HG03175 (cell line): ENCODE results near the gene SLC22A15.
A peak's percentile ranks its signal among the peaks of the same experiment; 100 is the strongest.
"Not testable (repeated sequence)": the region's sequence is repeated elsewhere in the genome, so short reads cannot be mapped to it uniquely, and the experiment has no call there.

Experiments
- ATAC-seq: cut with Tn5 transposase; IDR thresholded peaks from one replicate; pipeline ENCODE4 v1.9.1; 2021; ENCODE audit warnings: mild to moderate bottlenecking, moderate library complexity; ENCODE audit not compliant: unreplicated experiment

SLC22A15 gene

DNA sequence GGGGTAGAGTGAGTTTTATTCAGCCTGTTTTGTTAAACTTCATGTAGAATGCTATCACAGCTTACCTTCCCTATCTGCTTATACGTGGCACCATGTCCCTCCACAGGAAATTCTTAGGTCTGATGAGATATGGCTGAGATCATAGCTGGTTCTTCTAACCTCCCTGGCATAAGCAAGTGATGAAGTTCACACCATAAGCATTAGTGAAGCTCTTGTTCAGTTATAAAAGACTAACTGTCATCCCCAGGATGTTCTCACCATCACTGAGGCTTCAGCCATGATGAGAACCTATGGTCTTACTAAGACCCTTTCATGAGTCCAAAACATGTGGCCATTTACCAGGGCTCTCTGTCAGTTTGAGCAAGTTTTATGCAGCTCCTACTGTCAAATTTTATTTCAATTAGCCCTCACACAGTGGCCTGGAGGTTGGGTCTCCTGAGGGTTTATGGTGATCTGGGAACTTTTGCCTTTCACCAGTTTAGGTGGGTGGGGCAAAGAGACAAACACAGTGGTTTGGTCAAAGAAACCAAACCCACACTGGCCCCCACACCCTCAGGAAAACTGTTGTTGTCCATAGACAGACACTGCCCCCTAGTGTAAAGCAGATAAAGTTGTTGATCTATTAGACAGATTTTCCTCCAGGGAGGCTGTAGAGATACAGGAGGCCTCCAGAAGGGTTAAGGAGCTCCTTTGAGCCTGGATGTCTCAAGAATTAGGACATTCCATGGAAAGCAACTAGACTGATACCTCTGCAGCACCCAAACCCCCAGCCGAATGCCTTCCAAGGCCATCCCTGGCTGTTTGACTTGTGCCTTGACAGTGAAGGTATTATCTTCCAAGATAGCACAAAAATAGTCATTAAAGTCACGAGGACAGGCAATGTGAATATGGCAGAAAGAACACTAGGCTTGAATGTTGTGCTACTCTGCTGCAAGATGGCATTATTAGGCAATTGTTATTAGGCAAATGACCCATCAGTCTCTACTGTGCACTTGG, 5.0 kb downstream of the SLC22A15 start:
- no peak for ATAC-seq

DNA sequence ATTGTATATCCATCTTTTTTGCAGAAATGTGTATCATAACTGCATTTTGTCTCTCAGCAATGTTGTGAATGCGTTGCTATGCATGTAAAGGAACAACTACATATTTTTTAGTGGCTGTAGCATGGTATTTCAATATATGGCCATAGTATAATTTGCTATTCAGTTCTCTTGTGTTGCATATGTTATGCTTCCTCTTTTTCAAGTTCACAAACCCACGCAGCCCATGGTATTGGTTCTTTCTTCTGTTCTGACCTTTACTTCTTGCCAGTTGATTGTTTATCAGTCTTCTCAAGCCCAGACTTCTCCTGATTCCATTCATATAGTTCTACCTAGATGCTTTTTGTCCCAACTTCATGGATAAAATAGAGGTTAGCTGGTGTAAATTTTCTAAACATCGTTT, 6.1 kb downstream of the SLC22A15 start:
- ATAC-seq = no peak

DNA sequence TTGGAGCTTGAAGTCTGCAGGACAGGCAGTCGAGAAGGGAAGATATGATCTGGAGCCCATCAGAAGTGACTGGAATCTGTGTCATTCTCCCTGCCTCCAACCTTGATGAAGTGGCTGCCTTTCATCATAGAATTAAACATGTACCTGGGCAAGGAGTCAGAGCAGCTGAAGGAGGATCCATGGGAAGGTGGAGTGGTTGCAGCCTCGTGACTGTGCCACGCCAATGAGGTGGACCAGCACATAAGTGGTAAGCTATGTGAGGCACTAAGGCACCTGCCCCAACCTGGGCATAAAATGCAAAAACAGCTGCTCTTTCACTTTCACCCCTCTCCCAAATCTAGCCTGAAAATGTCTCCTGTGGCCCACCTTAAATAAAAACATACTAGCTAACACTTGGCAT, 7.3 kb downstream of the SLC22A15 start:
- no peak for ATAC-seq

DNA sequence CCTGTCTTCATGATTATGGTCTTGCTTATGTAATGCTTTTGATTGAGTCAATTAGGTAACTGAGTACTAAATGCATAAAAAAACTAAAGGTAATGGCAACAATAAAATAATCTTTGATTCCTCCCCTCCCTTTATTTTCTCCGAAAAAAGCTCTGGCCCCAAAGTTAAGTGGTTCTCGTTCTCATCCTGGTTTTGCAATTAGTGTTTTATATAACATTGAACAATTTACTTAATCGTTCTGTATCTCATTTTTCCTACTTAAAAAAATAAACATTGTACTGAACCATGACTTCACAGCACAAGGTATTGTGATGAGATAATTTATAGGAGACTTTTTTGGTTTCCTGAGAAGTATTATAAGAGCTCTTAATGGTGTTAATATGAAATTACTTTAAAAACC, 11.3 kb downstream of the SLC22A15 start:
- no peak for ATAC-seq

DNA sequence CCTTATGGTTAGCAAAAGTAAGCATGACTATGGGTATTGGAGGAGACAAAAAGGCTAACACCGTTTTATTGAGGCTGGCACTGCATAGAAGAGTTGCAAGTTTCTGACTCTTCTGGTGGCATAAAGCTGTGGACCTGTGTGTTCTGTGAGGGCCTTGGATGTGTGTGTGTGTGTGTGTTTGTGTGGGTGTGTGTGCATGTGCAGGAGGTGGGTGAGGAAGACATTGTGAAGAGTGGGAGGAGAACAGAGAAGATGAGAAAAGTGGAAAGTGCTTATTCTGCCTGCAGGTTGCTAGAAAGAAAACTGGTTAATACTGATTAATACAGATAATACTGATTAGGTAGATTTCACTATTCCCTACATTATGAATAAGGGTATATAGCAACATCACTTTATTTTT, 12.6 kb downstream of the SLC22A15 start:
- ATAC-seq = no peak

DNA sequence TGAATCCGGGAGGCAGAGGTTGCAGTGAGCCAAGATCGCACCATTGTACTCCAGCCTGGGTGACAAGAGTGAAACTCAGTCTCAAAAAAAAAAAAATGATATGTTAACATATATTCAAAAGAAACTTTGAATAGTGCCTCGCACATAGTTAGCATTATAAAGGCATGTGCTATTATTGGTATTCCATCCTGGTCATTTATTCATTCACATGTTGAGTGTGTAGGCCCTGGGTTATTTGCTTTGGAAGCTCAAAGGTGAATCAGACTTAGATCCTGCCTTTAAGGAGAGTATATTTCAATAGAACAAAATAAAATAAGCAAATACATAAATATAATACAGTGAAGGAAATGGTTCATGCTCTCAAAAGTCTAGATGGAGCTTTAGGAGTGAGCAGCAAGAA, 13.4 kb downstream of the SLC22A15 start:
- ATAC-seq = no peak

DNA sequence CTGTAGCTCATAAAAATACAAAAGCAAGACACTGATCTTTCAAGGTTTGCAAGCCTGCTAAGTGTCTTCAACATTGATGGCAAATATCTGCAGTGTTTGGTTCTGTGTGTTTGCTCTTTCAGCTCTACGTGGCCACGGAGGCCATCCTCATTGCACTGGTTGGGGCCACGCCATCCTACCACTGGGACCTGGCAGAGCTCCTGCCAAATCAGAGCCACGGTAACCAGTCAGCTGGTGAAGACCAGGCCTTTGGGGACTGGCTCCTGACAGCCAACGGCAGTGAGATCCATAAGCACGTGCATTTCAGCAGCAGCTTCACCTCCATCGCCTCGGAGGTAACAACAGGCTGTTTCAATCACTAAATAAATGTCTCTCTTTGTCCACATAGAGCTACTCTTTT, 15.6 kb downstream of the SLC22A15 start:
- ATAC-seq = no peak

DNA sequence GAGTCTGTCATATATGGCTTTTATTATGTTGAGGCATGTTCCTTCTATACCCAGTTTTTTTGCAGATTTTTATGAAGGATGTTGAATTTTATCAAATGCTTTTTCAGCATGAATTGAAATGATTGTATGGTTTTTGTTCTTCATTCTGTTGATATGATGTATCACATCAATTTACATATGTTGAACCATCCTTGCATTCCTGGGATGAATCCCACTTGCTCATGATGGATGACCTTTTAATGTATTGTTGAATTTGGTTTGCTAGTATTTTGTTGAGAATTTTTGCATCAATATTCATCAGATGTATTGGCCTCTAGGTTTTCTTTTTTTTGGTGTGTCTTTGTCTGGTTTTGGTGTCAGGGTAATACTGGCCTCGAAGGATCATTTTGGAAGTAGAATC, 21.6 kb downstream of the SLC22A15 start:
- ATAC-seq = not testable (repeated sequence)

DNA sequence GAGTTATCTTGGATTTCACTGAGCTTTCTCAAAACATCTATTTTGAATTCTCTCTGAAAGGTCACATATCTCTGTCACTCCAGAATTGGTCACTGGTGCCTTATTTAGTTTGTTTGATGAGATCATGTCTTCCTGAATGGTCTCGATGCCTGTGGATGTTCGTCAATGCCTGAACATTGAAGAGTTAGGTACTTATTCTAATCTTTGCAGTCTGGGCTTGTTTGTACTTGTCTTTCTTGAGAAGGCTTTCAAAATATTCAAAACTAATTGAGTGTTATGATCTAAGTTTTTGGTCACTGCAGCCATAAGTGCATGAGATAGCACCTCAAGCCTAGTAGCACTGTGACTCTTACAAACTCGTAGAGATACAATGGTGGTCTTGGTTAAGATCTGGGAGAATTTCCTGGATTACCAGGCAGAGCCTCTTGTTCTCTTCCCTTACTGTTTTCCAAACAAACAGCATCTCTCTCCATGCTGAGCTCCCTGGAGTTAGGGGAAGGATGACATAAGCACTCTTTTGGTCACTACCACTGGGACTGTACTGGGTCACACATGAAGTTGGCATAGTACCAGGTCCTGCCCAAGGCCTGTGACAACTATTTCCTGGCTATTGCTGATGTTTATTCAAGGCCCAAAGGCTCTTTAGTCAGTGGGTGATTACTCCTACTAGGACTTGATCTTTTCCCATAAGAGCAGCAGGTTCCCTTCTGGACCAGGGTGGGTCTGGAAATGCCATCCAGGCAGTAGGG, 25.6 kb downstream of the SLC22A15 start:
- no peak for ATAC-seq

DNA sequence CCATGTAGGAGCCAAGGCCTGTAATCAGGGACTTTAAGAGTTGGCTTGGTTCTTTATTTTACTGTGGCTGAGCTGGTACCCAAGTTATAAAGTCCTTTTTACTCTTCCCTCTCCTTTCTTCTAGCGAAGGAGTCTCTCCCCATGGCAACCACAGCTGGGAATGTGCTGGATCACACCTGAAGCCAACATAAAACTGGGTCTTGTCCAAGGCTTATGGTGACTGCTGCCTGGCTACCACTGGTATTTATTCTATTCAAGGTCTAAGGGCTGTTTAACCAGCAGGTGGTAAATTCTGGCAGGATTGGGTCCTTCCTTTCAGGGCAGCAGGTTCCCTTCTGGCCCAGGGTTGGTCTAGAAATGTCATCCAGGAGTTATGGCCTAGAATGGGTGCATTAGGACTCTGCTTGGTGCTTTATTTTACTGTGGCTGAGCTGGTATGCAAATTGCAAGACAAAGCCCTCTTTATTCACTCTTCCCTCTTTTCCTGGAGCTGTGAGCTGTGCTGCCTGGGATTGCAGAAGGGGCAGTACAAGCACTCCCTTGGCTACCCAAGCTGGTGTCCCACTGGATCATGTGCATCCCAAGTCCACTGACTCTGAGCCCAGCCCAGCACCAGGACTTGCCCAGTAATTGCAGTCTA, 26.6 kb downstream of the SLC22A15 start:
- ATAC-seq = no peak

DNA sequence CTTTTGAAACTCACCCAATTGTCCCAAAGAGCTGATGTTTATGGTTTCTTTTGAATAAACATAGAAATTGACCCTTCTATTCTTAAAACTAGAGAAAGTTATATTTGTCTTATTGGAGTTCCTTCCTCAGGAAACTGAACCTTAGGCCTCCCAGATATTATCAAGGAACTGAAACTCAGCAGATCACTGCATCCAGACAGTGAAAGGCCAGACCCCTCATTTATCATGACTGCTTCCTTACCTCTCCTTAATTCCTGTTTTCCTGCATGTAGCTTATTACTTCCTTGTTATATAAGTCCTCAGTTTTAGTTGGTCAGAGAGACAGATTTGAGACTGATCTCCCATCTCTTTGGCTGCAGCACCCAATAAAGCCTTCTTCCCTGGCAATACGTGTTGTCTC, 27.5 kb downstream of the SLC22A15 start:
- ATAC-seq = no peak

DNA sequence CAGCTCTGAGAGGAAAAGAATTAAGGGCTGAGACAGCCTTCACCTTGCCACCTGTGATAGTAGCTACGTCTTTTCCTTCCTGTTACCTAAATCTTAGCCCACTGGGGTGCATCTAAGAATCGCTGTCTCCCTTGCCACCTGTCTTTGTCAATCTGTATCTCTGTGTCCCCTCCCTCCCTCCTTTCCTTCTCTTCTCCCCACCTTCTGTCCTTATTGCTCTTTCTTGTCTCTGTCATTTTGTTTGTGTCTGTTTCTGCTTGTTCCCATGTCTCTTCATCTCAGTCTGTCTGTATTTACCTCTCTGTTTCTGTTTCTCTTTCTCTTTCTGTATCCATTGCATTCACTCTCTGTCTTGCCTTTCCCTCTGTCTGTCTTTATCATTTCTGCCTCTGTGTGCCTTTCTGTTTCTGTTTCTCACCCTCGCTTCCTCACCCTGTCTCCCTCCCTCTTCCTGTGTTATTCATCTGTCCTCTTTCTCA, 30.2 kb downstream of the SLC22A15 start:
- peak; percentile 86 for ATAC-seq

DNA sequence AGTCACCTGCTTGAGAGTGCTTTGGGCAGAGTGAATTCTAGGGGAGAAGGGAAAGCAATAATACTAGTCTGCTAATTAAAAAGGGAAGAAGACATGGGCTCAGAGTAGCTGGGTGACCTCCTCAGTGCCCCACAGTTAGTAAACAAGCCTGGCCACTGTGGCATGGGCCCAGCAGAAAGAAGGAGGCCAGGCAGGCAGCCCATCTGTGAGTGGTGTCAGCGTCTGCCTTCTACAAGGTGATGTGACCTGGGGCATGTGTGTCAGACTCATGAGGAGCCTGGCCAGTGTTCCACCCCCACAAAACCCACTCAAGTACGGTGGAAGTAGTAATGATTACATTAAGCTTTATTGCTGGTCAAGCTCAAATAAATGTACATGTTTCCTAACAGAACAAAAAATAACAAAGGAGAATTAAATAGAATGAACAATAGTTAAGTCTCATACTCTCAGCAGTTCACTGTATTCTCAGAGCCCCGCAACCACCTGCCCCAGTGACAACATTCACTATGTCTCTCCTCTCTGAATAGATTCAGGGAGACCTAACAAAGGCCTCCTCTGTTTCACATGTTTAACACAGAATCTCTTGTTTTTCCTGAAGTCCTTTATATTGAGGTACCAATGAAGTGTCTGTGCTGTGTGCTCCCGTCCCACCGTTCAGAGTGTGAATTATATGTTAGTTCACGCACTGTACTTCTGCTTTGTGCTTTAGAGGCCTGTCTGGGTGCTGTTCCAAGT, 32.5 kb downstream of the SLC22A15 start:
- ATAC-seq = no peak

DNA sequence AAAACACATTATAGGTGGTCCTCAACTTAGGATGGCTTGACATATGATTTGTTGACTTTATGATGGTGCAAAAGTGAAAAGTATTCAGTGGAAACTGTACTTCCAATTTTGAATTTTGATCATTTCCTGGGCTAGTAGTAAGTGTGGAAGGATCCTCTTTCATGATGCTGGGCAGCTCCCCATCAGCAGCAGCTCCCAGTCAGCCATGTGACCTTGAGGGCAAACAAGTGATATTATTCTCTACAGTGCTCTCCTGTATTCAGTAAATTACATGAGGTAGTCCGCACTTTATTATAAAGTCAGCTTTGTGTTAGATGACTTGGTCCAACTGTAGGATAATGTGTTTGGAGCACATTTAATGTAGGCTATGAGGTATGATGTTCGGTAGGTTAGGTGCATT, 36.4 kb downstream of the SLC22A15 start:
- ATAC-seq = no peak

DNA sequence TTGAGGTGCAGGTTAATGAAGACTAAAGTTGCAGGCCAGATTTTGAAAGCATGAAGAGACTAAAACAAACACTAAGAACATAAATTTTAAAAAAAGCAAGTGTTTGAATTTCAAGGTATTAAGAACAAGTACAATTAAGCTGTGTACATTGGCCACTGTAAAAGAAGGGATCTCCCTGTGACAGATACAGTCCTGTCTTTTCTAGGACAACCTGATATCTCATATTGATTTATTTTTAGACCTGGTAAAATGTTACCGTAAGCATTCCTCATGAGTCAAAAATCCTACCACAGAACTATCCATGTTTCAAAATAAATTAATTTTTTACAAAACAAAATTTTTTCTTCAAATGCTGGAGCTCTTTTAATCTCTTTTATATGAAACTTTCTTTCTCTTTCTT, 39.4 kb downstream of the SLC22A15 start:
- no peak for ATAC-seq

DNA sequence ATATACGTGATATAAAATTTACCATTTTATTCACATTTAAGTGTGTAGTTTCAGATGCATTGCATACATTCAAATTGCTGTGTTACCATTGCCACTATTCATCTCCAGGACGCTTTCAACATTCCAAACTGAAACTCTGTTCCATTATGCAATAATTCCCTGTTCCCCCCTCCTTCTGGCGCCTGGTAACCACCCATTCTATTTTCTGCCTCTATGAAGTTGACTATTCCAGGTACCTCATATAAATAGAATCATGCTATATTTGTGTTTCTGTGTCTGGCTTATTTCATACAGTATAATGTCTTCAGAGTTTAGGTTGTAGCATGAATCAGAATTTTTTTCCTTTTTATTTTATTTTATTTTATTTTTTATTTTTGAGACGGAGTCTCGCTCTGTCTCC, 41.7 kb downstream of the SLC22A15 start:
- no peak for ATAC-seq

DNA sequence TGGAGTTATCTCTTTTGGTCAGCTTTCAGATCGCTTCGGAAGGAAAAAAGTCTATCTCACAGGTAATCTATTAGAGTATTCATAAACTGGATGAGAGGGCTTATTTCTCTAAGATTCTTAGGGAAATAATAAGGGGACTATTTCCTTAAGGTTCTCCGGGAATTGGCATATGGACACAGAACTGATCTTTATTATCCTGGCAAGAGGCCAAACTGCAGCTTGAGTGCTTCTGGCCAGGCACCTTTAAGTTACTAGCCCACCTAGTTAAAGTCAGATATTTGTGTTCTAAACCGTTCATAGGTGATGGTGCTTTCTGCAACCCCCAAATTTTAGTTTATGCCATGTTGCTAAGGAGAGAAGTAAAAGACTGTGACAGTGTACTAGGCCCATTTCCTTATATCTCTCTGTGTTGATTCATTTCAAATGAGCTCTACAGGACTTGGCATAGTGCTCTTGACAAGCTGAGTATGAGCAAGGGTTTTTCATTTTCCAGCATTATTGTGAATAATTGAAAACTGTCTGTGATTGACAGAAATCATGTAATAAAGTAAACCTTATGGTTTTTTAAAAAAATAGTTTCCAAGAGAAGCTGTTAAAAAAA, 43.4 kb downstream of the SLC22A15 start:
- ATAC-seq = no peak

DNA sequence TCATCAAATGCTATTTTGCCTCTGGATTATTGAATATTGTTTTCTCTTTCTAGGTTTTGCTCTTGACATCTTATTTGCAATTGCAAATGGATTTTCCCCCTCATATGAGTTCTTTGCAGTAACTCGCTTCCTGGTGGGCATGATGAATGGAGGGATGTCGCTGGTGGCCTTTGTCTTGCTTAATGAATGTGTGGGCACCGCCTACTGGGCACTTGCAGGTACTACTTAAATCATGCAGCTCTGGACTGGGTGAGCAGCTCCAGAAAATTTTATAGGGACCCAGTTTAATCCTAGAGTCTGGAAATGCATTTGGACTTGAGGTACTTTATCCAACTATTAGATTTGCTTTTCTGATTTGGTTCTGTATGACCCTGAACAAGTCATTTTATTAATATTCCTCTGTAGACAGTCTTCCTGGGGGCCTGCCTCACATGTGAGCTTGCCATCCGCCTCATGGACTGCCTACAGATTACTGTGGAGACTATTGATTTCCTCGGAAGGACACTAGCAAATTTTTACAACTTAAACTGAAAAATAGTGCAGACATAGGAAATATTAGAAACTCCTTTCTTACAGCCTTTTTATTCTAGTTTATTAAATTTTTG, 44.5 kb downstream of the SLC22A15 start:
- ATAC-seq = peak; percentile 91

DNA sequence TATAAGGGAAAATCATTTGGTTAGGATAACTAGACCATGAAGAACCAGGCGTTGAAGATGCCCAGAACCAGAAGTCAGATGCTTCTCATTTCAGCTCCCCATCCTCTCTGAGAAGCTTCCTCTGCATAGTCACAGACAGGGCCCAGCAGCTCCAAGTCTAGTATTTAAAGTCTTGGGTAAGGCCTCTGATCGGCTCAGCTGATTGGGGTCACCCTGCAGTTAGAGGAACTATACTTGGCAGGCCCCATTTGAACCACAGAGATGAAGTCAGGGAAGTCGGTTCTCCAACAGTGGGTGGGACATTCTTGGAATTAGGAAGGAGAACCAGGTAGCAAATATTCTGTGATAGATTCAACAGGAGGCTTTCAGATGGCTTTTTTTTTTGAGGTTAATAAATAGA, 48.3 kb downstream of the SLC22A15 start:
- no peak for ATAC-seq

DNA sequence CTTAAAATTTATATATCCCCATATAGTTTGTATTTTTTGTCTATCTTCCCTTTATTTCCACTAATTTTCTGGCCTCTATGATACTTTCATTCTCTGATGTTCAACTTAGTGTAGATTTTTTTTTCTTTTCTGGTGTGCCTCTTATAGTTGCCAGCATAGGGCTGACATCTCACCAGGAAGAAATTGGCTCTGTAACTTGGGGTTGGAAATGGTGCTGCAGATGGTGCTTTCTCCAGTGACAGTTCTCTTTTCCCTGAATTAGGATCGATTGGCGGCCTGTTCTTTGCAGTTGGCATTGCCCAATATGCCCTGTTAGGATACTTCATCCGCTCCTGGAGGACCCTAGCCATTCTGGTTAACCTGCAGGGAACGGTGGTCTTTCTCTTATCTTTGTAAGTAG, 50.3 kb downstream of the SLC22A15 start:
- no peak for ATAC-seq
